Stimulated activated CD8-positive, alpha-beta memory T cell treated with anti-CD3 and anti-CD28 coated beads, Interleukin-7, amount 100 ng/mL, for 48 hours (primary cell): ENCODE results near the gene CHGA.

Experiments used
- DNase-seq, 2 donors: peaks; one replicate each; pipeline ENCODE4 v3.0.0-alpha.2; 2020; ENCODE audit warnings: low read depth in 1 of 2; ENCODE audit errors: extremely low read depth in 1 of 2

Gene CHGA

DNA sequence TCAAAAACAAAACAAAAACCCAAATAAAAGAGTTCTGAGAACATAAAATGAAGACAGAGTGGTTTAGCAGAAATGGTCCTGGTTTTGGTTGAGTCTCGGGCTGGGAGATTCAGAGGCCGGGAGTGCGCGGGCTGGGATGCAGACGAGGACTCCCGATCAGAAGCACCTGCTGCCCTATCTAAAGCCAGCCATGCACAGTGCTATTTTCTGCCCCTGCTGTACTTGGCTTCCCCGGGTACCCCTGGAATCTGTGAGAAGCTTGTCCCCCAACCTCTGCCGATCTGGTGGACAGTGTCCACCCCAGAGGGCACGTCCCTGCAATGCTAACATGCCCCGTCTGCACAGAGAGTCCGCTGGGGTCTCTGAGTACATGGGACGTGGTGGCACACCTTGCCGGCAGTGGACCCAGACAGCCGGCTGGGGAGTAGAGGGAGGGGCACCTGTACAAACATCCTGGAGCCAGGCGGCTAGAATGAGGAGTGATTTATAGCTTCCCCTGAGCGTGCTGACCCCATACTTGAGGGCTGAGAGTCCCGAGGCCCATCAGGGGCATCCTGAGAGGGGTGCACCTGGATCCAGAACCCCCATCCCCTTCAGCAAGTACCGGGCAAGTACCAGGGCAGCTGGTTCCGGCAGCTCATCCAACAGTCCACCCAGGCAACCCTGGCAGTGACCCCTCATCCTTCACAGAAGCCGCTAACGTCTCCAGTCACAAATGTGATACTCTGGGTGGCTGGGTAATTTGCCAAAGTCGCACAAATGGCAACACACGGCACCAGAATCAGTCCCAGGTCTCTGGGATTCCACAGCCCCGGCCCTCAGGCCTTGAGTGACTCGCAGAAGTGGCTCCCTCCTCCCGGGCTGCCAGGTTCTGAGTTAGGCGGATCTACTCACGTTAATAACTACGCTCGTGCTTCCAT lies 37.1 kb downstream of the CHGA start:
- DNase-seq = no peak

DNA sequence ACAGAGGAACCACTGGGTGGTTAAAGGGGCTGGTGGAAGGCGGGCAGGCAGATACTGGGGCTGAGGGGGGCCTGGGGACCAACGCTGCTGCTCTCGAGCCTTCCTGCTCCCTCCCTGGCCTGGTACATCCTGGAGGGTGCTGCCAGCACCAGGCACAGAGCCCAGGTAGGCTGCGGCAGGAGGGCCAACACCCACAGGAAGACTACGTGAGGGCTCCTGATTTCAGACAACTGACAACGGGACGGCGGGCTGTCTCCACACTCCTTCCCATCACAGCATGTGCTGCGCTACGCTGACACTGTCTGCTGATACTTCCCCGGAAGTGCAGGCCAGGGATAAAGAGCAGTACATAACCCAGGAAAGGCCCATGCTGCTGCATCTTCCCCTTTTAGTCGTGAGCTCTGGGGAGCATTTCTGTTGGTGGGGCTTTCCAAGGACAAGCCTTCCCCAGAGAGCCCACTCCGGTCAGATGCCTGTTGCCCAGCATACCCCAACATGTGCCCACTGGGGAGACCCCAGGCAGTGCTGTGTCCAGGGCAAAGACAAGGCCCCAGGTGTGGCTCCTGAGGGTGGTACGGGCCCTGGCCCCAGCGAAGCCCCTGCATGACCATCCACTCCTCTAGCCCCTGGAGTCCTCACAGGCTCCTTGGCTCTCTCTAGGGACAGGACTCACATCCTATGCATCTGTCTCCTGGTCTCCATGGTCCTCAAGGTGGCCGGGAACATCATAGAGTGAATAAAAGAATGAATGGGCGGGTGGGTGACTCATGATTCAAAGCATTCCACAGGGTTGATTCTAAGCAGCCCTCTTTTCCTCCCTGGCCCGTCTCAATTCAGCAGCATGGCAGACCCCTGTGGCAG lies 38.0 kb downstream of the CHGA start:
- no peak for DNase-seq

DNA sequence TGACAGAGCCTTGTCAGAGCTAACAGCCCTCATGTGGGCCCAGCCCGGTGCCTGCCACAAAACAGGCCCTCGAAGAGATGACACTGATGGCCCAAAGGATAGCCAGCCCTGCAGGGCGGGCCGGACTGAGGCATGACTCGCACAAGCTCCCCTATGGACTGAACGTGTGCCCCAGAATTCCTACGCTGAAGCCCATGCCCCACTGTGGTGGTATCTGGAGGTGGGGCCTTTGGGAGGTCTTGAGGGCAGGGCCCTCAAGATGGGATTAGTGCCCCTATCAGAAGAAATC lies 38.6 kb downstream of the CHGA start:
- no peak for DNase-seq

DNA sequence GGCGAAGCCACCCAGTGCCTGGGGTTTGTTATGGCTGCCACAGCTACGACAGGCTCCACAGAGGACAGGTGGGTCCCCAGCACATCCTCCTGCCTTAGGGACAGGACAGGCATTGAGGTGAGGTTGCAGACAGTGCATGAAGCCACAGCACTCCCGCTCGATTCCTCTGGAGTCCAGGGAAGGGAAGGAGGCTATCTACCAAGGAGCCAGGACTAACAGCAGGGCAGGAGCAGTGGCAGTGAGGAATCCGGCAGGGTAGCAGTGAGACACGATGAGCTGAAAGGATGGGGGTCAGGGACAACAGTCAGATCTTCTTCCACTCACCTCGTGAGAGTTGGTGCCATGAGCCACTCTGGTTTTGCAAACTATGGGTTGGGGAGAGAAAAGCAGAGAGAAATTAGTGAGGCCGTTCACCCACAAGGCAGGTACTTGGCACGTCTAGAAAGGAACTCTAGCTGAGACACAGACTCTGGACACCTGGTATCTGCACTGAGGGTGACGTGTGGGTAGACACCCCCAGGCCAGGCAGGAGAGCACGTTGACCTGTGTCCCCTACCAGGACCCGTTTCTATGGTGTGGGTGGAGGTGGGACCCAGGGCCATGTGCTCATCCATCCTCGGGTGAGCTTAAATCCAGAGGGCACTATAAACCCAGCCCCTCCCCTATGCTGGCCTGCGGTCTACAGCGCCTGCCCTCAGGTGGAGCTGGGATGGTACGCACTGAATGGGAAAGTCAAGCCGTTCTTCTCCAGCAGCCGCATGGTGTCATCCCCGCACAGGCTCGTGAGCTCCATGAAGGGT lies 39.3 kb downstream of the CHGA start:
- no peak for DNase-seq

DNA sequence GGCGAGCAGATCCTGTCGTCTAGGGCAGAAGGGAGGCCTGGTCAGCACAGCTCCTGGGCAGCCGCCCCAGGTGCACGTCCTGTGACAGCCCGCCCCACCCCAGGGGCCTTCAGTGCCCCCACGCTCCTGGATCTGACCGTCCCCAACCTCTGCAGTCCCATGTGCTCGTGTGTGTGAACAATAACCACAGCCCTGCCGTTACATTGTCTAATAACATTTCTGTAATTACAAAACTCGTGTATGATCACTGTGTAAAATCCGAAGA lies 39.8 kb downstream of the CHGA start:
- DNase-seq = no peak

DNA sequence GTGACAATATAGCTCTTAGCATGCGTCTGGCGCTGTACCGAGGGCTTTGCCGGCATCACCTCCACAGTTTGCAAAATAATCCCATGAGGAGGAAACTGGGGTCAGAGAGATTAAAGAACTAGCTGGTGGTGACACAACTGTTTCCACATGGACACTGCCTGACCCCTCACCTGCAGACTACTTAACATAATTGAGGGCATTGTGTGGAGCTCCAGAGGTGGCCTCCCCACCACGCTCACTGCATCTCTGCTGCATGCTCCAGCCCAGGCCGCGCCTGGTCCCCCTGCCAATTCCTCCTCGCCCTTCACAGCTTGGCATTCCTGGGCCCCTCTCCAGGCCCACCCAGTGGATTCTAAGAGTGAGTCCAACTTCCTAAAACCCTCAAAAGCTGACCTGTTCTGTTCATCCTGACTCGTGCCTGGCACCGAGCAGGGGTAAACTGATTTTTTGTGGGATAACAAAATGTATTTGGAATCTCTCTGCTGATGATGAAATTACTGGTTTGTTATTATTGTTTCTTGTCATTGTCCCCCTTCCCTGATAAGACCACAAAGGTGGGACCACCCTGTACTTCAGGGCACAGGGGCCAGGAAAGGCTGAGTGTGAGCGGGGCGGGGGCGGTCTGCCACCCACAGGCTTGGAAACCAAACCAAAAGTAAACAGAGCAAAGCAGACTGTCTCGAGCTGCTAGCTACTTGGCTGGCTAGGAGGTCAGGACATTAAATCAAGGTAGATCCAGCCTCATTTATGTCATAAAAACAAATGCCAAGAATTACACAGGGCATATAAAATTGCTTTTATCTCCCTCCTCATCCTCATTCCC lies 40.6 kb downstream of the CHGA start:
- DNase-seq = no peak

DNA sequence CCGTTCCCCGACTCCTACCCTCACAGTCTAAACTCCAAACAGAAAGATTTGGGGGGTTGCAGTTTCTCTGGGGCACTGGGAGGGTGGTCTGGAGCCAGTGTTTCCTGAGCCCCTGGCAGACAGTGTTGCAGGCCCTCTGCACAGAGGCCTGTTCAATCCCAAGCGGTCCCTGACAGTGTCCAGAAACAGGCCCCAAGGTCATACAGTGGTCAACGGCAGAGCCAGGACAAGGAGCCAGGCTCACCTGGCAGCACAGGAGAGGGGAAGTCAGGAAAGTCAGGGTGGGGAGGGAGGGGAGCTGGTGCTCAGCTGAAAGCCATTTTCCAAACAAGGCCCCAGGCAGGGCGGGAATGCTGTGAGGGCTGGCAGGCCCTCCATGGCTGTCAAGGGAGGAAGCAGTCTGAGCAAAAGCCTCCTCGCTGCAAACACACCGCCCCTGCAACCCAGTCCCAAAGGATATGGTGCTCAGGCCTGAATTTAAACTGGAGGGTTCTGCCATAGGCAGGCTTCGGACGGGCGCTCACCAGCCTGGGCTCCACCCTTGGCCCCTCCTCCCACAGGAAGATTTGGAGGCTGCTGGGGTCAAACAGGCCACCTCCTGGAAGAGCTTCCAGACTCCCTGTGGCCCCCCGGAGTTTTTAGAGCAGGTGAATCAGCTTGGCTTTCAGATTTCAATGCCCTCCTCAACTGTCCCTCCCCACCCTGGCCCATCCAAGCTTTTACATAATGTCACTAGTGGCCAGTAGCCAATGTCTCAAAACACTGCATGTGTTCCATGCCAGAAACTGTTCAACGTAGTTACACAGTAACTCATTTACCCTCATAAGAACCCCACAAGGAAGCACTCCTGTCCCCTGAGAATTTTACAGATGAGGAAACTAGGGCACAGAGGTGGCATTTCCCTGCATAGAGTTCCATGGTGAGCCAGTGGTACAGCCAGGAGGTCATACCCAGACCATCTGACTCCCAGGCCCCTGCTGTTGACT lies 41.5 kb downstream of the CHGA start:
- DNase-seq = no peak

DNA sequence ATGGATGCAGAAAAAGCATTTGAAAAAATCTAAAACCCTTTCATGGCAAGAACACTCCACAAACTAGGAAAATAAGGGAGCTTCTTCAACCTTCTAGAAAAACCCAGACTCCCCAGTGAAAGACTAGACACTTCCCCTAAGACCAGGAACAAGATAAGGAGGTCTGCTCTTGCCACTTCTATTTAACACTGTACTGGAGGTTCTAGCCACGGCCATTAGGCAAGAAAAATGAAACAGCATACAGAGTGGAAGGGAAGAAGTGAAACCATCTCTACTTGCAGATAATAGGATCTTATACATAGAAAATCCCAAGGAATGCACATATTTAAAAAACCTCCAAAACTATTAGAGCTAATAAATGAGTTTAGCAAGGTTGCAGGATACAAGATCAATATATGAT lies 42.3 kb downstream of the CHGA start:
- no peak for DNase-seq

DNA sequence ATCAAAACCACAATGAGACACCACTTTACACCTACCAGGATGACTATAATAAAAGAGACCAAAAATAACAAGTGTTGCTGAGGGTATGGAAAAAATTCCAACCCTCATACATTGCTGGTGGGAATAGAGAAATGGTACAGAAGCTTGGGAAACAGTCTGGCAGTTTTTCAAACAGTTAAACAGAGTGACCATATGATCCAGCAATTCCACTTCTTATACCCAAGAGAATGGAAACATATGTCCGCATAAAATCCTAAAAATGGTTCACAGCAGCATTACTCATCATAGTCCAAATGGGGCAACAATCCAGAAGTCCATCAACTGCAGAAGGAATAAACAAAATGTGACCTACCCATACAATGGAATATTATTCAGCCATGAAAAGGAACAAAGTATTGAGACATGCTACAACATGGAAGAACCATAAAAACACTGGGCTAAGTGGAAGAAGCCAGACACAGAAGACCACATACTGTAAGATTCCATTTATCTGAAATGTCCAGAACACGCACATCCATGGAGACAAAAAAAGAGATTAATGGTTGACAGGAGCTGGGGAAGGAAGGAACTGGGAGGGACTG lies 44.5 kb downstream of the CHGA start:
- DNase-seq = no peak

DNA sequence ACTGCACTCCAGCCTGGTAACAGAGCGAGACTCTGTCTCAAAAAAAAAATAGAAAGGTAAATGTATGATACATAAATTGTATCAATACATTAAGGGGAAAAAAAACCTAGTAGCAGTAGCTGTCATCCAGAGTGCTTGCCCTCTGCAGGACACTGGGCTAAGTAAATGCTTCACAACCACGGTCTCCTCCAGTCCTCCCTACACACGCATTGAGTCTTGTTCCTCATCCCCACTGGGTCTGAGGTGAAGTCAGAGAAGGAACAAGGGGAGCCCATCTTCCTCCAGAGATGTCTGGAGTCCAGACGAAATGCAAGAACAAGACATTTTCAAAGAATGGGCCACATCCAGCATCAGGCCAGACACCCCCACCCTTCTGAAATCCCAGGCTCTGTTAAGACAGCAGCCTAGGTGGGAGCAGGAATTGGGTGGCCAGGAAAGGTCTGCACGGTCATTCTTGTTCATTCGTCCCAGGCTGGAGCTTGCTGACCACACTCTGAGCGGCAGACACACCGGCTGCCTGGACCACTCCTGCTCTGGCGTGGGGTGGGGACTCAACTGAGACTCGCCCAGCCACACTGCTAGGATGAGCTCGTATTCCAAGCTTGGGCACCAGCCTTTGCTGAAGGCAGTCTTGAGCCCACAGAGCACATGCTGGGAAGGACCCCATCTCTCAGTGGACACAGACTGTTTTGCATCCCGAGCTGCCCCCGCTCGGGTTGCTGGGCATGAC lies 45.5 kb downstream of the CHGA start:
- no peak for DNase-seq

DNA sequence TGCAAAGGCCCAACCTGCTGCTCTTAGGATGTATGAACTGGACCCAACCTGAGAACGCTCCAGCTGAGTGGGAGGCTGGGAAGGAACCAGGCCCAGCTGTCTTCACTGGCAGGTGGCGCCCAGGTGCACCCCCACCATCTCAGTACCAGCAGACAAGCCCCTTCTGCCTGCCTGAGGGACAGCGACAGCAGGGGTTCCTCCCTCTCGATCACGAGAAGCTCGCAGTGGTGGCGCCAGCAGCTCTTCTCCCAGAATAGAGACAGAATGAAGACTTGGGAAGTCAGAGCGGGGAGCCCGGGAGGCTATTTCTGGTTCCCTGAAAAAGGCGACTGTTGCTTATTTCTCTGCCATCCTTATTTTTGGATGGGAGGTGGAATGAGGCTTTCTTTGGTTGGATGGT lies 46.5 kb downstream of the CHGA start:
- DNase-seq = no peak

DNA sequence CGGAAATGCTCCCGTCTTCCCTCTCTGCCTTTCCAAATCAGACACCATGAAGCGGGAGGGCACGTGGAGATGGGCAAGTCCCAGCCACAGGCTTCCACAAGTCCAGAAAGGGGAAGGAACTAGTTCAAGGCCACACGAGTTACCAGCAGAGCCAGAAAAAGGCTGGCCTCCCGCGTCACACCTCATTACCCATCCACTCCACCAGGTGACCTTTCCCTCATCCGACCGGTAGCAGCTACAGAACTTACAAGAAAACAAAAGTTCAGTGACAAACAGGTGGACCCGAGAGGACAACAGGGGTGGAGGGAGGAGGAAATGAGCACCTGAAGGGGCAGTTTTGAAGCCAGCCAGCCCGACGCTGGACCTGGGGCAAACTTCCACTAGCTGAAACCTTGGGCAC lies 46.9 kb downstream of the CHGA start:
- no peak for DNase-seq

DNA sequence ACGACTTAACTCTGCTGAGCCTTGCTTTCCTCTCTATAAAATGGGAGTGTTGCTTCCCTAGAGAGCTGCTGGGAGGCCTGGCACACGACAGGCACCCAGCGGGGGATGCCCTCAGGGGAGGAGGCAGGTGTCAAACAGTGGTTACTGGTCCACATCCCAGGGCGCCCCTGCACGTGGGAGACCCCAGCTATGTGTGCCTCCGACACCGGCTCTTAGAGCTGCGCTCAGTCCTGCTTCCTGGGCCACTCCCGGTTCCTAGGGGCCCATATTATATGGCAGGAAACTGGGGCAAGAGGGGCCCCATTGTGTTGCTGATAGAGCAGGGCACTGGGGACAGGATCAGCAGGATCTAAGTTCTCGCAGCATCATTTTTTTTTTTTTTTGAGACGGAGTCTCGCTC lies 47.3 kb downstream of the CHGA start:
- DNase-seq = no peak

DNA sequence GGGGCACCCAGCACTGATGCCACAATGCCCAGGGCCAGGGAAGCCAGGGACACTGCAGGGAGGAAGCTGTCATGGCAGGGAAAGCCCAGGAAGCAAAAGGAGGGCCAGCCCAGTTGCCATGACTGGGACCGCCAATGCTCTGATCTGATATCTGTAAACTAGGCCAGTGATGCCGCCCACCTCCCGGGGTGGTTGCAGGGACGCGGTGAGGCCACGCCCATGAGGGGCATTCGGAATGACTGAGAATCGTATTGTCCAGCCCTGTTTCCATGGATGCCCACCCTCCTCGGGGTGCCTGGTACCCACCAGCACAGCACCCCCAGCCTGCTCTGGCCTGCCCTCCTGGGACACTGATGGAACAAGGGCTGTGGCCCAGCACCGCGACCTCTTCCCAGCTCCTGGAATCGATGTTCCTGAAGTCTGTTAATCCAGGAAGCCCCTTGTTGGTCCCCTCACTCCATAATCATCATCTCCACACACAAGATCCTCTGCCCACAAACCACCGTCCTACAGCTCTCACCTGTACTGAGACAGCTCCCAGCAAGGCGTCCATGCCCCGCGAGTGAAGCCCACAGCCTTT lies 48.7 kb downstream of the CHGA start:
- no peak for DNase-seq

DNA sequence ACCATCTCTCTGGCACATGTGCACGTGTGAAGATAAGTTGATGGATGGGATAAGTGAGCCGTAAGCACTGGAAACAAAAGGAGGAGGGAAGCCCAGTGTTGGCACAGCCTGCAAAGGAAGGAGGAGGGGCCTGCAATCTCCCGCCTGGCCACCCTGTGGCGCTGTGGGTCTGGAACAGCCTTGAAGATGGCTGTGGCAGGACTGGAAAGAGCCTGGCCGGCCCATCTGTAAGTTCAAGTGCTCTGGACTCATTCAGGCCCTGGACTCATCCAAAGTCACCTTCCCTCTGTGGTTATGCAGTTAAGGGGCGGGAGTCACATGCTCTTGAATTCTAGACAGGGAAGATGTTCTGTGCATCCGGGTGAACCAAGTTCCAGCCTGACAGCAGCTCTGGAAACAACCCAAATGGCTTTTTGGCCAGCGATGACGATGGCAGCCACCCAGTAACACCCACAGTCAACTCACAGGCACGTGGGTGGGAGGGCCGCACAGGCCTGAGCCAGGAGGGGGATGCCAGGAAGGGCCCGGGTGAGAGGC lies 50.4 kb downstream of the CHGA start:
- DNase-seq = peak in 1 of 2 donors; percentile 12

DNA sequence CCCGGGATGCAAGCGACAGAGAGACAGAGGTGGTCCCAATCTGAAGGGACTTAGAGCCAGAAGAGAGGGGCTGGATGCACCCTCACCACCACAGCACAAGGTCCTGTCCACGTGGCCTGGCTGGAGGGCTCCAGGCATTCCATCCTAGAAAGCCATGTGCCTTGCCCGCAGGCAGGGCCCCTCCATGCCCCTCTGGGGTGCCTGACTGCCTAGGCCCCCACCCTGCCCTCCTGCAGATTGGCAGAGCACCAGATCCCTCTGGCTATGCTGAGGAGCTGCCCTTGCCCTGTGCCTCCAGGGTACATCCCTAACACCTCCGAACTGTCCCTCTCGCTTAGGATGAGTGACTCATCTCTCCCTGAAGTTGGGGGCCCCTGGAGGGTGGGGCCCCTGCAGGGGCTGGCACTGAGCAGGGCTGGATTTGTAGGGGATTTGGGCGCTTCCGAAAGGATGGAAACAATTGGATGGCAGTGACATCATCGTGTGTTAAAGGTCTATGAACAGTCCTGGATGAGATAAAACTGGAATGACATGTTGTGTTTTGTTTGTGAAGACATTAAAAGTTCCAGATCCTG lies 50.9 kb downstream of the CHGA start:
- DNase-seq = no peak

DNA sequence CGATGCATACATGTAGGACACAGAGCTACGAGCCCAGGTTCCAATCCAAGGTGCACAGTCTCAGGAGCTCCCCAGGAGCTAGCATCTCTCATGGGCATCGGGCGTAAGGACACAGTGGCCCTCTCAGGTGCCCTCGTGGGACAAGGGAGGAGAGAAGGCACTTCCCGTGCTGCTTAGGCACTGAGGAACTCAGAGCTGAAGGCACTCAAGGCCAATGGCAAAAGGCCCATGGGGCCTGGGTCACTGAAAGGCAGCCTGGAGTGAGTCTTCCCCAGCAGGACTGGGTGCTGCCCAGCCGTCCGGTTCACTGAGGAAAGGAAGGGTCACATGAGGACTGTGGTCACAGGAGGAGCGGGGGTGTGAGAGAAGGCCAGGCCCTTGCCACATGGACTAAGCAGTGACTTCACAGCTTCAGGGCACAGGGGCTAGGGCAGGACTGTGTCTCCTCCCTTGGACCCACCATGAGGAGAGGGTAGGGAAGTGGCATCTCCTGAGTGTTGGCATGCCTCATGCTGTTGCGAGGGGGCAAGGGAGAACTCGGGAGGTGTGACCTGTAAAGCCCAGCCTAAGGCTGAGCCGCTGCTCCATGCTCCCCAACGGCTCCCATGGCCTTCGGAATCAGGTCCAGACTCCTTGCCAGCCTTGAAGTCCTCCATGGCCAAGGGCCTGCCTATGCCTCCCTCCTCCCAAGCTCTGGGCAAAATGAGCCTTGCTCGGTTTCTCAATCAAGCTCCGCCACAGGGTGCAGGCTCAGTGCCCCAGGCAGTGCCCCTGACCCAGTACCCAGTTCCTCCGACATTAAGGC lies 51.8 kb downstream of the CHGA start:
- DNase-seq = no peak
